B cell (primary cell): ENCODE data around the gene TM7SF3. TPM values are rescaled to one million over a fixed set of nuclear protein-coding genes. Genes with fewer than 3 reads are reported as not detected.
A peak's percentile ranks its signal among the peaks of the same experiment; 100 is the strongest.

Experiments
- ATAC-seq: fragments of 200-7000 bp; cut with Tn5 transposase; one replicate; pipeline ENCODE4 v1.10.0; 2021; ENCODE audit warnings: low read depth, mild to moderate bottlenecking, moderate number of reproducible peaks, moderate library complexity
- CTCF ChIA-PET: fragments of 350-600 bp; sonication (Branson Sonifier 250); formaldehyde crosslinking; loops from one replicate; lab custom pipeline; 2021; ENCODE audit warnings: antibody characterized with exemption, inconsistent platforms; lab: Charles Lee
- POLR2A ChIA-PET: fragments of 350-600 bp; sonication (Branson Sonifier 250); formaldehyde crosslinking; loops from one replicate; lab custom pipeline; 2021; ENCODE audit warnings: antibody characterized with exemption; lab: Charles Lee
- DNase-seq: peaks from one replicate; pipeline ENCODE4 v3.0.0; 2013
- H2AFZ ChIP-seq: 2 replicates; pipeline ENCODE4 v1.6.1; 2012; ENCODE audit warnings: mild to moderate bottlenecking, low read depth, low read length; ENCODE audit not compliant: insufficient read depth, poor library complexity, severe bottlenecking
- H3K27ac ChIP-seq, 2 donors: 1 replicate in 1 of 2; 2 replicates in 1 of 2; pipeline ENCODE4 v1.5.1; 2012 to 2013; ENCODE audit warnings: low read length in 2 of 2, mild to moderate bottlenecking in 2 of 2, moderate library complexity in 1 of 2
- H3K27me3 ChIP-seq, 4 experiments: fragments of 200-600 bp in 1 of 4; sonication (generic) in 1 of 4; replicated peaks in 1 of 4; 1 replicate in 2 of 4; 2 replicates in 2 of 4; pipeline versions ENCODE4 v1.6.1 to v1.7.0; 2013 to 2016; ENCODE audit warnings: low read length in 3 of 4, mild to moderate bottlenecking in 2 of 4, mixed read lengths in 1 of 4, moderate library complexity in 1 of 4; ENCODE audit not compliant: insufficient read depth in 4 of 4, control insufficient read depth in 3 of 4; ENCODE audit errors: control extremely low read depth in 1 of 4
- H3K36me3 ChIP-seq, 2 experiments: replicated peaks in 1 of 2; 1 replicate in 1 of 2; 2 replicates in 1 of 2; pipeline versions ENCODE4 v1.6.1 to v1.7.1; 2013; ENCODE audit warnings: low read length in 1 of 2; ENCODE audit not compliant: insufficient read depth in 2 of 2, control insufficient read depth in 1 of 2; ENCODE audit errors: control extremely low read depth in 1 of 2, extremely low read depth in 1 of 2
- H3K4me1 ChIP-seq, 2 donors: fragments of 200-600 bp in 1 of 2; sonication (generic) in 1 of 2; 1 replicate in 1 of 2; 2 replicates in 1 of 2; pipeline versions ENCODE4 v1.5.1 to v1.6.1; 2013 to 2017; ENCODE audit warnings: low read length in 2 of 2; ENCODE audit not compliant: control insufficient read depth in 2 of 2, insufficient read depth in 2 of 2
- H3K4me2 ChIP-seq: replicated peaks from 2 replicates; pipeline ENCODE3; 2012; ENCODE audit warnings: mild to moderate bottlenecking, low read depth, low read length; ENCODE audit not compliant: poor library complexity, severe bottlenecking
- H3K4me3 ChIP-seq, 5 experiments: fragments of 200-600 bp in 1 of 5; sonication (generic) in 1 of 5; 1 replicate in 3 of 5; 2 replicates in 2 of 5; pipeline versions ENCODE4 v1.5.1 to v1.7.0; 2011 to 2016; ENCODE audit warnings: low read length in 4 of 5, mild to moderate bottlenecking in 4 of 5, low read depth in 2 of 5, control low read depth in 1 of 5, moderate library complexity in 1 of 5; ENCODE audit not compliant: insufficient read depth in 1 of 5; ENCODE audit errors: control extremely low read depth in 1 of 5, extremely low read depth in 1 of 5
- H3K79me2 ChIP-seq: fragments of 200-600 bp; sonication (generic); one replicate; pipeline ENCODE4 v1.6.0; 2016; ENCODE audit warnings: low read length; ENCODE audit not compliant: control insufficient read depth, insufficient read depth
- H3K9ac ChIP-seq: fragments of 200-600 bp; sonication (generic); 2 replicates; pipeline ENCODE4 v1.6.1; 2017; ENCODE audit warnings: mild to moderate bottlenecking, low read length, moderate library complexity
- H3K9me3 ChIP-seq, 3 donors: one replicate each; pipeline versions ENCODE4 v1.6.1 to v1.7.1; 2013; ENCODE audit warnings: low read length in 2 of 3; ENCODE audit not compliant: control insufficient read depth in 2 of 3, insufficient read depth in 1 of 3; ENCODE audit errors: control extremely low read depth in 1 of 3
- H4K20me1 ChIP-seq: 2 replicates; pipeline ENCODE4 v1.6.0; 2012; ENCODE audit warnings: mild to moderate bottlenecking, low read length; ENCODE audit not compliant: insufficient read depth, control insufficient read depth, poor library complexity, severe bottlenecking
- H3K27ac Mint-ChIP-seq: one replicate; pipeline ENCODE4 v1.8.0; 2021; ENCODE audit warnings: mixed read lengths
- H3K27me3 Mint-ChIP-seq: one replicate; pipeline ENCODE4 v1.8.0; 2021; ENCODE audit warnings: mixed read lengths
- H3K4me1 Mint-ChIP-seq: one replicate; pipeline ENCODE4 v1.8.0; 2021; ENCODE audit warnings: mixed read lengths
- H3K4me3 Mint-ChIP-seq: one replicate; pipeline ENCODE4 v1.8.0; 2021; ENCODE audit warnings: mixed read lengths
- H3K9me3 Mint-ChIP-seq: one replicate; pipeline ENCODE4 v1.8.0; 2022; ENCODE audit warnings: mixed read lengths; ENCODE audit not compliant: insufficient read depth
- EZH2 ChIP-seq: IDR thresholded peaks from 2 replicates; pipeline ENCODE4 v1.6.1; 2012; ENCODE audit warnings: borderline replicate concordance, low read depth, mild to moderate bottlenecking, moderate library complexity, low read length; ENCODE audit not compliant: insufficient read depth, poor library complexity, severe bottlenecking
- WGBS: methylation state at CpG from one replicate; pipeline ENCODE4 v1.1.5; 2013; ENCODE audit warnings: missing lambda C conversion rate; ENCODE audit not compliant: insufficient coverage; 5-methylcytosine and 5-hydroxymethylcytosine counted together
- intact Hi-C: fragments of 100-400 bp; cut with micrococcal nuclease; formaldehyde crosslinking; loops from one replicate; pipeline ENCODE4 v1.10.0; 2022
- polyA plus RNA-seq: library from polyadenylated mRNA; depleted of rRNA; stranded (reverse); fragments of >200 nt; gene quantifications from 2 replicates; pipeline ENCODE4 v1.2.3, GENCODE V29; 2012
- total RNA-seq, 2 donors: library from RNA; stranded (reverse); fragments of 120-200 nt in 1 of 2; gene quantifications; 1 replicate in 1 of 2; 2 replicates in 1 of 2; pipeline versions ENCODE4 v1.2.3 to v1.2.4, GENCODE V29; 2013 to 2022
- TF ChIP-seq, protein P1 (sequence below): fragments of 200-600 bp; IDR thresholded peaks from one replicate; pipeline ENCODE4 v1.8.0; 2022; ENCODE audit warnings: antibody characterized with exemption, mild to moderate bottlenecking

TM7SF3 gene
- total and polyA plus RNA-seq, 2 donors (not counting 1 experiment from before 2014, with no cell fraction given), result 24.5 to 33.5 TPM

- peak overlapping the region; percentile 78 for H3K4me2 ChIP-seq
- H3K4me1 ChIP-seq, result peaks cover 18 to 51% of the 10 kb centered on the region in 2 donors
- Mint-ChIP-seq H3K9me3 (no peaks in the 10 kb centered on the region), H3K4me3 (peak overlapping the region; percentile 99), H3K27ac (peak overlapping the region; percentile 99), H3K27me3 (no peaks in the 10 kb centered on the region), H3K4me1 (peaks cover 62% of the 10 kb centered on the region)
- DNase-seq, result no peak
- peak overlapping the region; percentile 88 to 96 for H3K27ac ChIP-seq
- POLR2A ChIA-PET, result no interaction called here
- H2AFZ ChIP-seq, result peak overlapping the region; percentile 97
- no peak for ATAC-seq
- under 1% methylated on average over 6 of the region's 10 CpGs for WGBS
- peak overlapping the region; percentile 72 to 100 (median 98) for H3K4me3 ChIP-seq
- peaks cover 76% of the 10 kb centered on the region for H3K79me2 ChIP-seq
- no peaks in the 10 kb centered on the region for H3K27me3 ChIP-seq
- peaks cover 0 to 1% of the 10 kb centered on the region in 2 experiments for H3K36me3 ChIP-seq
- H3K9me3 ChIP-seq, result no peaks in the 10 kb centered on the region
- peak overlapping the region; percentile 79 for H3K9ac ChIP-seq
- intact Hi-C loops, result loop anchor here (5.0 to 10.0 kb wide), 4 partner anchors 207 to 1743 kb away; partner anchors contain the start of genes DNAI7, ETFRF1 and PPFIBP1
- CTCF ChIA-PET, result interaction anchor here (1.2 to 2.0 kb wide), 2 partner anchors 52 to 77 kb away, joined by 7 to 10 read pairs; partner anchors contain the start of gene TM7SF3
- H4K20me1 ChIP-seq, result no peaks in the 10 kb centered on the region
- TF ChIP-seq EZH2, result no peak
- TF ChIP-seq, protein P1, sequence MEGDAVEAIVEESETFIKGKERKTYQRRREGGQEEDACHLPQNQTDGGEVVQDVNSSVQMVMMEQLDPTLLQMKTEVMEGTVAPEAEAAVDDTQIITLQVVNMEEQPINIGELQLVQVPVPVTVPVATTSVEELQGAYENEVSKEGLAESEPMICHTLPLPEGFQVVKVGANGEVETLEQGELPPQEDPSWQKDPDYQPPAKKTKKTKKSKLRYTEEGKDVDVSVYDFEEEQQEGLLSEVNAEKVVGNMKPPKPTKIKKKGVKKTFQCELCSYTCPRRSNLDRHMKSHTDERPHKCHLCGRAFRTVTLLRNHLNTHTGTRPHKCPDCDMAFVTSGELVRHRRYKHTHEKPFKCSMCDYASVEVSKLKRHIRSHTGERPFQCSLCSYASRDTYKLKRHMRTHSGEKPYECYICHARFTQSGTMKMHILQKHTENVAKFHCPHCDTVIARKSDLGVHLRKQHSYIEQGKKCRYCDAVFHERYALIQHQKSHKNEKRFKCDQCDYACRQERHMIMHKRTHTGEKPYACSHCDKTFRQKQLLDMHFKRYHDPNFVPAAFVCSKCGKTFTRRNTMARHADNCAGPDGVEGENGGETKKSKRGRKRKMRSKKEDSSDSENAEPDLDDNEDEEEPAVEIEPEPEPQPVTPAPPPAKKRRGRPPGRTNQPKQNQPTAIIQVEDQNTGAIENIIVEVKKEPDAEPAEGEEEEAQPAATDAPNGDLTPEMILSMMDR, result no peak
These were observed 76.7 kb downstream of the TM7SF3 start for GRCh38 chr12:26937443-26937862.
